ENCODE data around the gene FZR1.

FZR1 gene

DNA sequence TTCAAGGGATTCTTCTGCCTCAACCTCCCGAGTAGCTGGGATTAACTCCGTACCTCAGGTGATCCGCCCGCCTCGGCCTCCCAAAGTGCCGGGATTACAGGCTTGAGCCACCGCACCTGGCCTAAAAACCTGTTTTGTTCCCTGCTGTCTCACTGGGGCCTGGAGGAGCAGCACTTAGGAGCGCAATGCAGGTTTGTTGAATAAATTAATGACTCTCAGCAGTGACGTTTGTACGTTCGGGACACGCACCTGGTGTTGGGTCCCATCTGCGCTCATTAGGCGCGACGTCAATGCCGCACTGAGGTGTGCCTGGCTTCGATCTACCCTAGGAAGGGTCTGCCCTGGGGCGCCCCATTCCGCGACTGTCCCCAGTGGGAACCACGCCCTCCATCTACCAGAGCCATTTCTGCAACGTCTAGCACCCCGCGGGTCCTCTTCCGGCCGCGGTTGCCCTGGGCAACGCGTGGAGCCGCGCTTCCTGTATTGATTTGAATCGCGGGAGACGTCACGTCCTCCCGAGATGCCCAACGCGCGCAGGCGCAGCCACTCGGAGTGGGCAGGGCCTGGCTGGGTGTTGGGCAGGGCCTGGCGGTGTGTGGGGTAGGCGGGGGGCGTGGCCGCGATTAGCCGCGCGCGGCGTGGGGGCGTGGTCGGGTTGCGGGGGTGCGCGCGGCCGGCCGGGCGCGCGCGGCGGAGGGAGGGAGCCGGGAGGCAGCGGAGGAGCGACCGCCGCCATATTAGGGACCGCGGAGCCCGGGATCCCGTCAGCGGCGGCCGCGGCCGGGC lies at the start of gene FZR1:
Gene FZR1 (plus strand): TSS at position 714 of the 786 bp plus-strand sequence. CDS start 16,679 bp downstream, outside the sequence.
- ATAC-seq: peak; percentile 93
- peak; percentile 100 for DNase-seq

DNA sequence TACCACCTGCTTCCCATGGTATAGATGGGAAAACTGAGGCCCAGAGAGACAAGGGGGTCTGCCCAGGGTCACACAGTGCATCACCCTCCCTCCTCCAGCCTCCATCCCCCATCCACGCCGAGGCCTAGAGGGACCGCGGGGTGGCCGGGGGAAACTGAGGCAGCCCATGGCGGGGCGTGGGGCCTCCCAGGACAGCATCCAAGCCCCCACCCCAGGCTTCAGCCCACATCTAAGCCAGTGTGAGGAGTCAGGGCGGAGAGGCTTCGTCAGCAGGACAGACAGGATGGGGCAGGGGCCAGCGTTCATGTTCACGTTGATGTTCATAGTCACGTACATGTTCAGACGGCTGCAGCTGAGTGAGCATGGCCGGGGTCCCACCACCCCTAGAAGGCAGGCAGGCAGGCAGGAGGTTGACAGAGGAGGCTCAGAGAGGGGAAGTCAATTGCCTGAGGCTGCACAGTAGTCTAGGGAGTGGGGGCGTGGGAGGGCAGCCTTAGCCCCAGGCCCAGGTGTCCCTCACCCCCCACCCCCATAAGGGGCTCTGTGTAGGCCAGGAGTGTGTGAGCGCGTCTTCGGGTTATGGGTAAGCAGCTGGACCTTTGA lies 49.1 kb upstream of the FZR1 start:
- ATAC-seq: no peak
- DNase-seq: no peak

DNA sequence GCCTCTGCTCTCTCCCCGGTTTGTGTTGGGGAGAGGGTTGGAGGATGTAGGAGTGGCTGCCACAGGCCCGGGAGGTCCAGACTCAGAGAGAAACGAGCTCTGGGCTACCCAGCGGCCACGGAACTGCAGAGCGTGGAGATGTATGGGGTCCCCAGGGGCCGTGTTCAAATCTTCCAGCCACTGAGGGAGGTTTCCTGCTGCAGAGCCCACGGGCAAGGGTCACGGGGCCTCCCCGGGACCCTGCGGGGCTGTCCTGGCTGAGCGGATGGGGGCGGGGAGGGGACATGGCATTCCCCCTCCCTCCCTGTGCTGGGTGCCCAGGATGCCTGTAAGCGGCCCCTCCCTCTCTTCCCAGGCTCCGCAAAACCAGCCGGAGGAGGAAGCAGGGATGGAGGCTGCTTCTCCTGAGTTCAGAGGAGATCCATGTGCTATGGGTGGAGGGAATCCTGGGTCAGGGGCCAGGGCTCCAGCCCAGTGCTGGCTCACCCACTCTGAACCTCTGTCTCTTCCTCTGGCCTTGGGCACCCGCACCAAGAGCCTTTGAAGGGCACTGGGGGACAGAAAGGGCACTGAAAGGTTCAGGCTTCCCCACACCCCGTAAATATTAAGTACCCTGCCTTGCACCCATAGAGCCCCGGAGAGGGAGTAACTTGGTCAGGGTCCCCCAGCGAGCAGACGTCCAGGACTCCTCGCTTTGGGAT lies 48.4 kb upstream of the FZR1 start:
- no peak for ATAC-seq
- DNase-seq: no peak

DNA sequence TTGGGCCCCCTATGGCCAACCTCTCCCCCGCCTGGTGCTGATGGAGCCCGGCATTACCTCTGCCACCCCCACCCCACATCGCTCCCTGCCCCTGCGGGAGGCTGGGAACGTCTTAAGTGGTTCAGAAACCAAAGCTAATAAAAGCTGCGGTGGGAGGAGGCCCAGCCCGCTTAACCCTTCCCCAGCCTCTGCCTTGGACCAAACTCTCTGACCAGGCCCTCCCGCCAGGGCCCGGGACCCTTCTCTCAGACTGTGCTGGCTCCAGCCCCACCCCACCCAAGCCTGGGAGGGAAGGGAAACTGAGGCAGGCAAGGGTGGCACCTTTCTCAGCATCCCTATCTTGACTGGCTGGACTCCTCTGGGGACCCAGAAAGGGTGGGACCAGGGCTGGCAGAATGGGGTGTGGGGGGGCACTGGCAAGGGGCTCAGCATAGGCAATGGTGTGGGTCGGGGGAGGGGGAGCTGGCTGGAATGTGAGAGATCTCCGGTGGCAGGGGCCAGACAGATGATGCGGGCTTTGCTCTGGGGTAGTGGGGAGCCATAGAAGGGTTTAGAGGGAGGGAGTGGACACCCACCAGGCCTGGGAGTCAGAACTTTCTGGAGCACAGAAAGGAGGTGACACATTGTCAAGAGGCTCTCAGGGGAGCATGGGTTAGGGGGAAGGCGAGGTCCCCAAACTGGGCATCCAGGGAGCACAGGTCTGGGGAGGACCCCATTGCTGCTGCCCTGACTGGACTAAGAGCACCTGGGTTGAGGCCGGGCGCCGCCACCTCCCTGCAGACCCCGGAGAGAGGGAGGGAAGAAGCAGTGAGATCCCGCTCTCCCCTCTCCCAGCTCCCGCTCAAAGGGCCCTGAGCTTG lies 47.7 kb upstream of the FZR1 start:
- DNase-seq: no peak
- no peak for ATAC-seq

DNA sequence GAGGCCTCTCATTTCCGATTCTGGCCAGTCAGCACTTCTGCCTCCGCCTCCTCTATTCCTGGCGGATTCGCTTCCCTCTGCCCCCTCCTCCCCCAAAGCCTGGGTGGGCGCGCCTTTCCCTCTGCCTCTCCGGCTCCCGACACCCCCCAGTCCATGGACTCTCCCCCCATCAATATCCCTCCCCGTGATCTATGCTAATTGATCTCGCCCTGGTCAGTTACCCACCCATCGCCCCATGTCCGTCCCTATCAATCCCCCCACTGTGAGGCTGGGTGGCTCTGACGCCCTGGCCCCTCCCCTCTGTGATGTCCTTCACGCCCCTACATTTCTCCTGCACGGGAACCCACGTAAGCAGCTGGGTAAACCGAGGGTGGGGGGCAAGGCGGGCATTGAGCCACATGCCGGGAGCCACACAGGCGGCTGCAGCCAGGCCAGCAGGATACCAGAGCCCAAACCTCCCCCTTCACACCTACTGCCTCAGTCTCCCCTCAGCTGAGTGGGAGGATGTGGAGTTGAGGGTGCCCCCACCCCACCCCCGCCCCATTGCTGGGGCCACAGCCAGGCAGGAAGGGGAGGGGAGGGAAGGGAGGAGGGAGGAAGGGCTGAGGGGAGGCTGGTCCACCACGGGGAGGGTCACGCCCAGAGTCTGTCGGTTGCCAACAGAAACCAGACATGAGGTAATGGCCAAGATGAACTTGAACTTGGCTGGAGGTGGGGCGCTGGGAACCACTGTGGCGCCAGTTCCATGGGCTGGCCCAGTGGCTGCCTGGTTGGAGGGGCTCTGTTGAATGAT lies 46.8 kb upstream of the FZR1 start:
- no peak for DNase-seq
- ATAC-seq: no peak

DNA sequence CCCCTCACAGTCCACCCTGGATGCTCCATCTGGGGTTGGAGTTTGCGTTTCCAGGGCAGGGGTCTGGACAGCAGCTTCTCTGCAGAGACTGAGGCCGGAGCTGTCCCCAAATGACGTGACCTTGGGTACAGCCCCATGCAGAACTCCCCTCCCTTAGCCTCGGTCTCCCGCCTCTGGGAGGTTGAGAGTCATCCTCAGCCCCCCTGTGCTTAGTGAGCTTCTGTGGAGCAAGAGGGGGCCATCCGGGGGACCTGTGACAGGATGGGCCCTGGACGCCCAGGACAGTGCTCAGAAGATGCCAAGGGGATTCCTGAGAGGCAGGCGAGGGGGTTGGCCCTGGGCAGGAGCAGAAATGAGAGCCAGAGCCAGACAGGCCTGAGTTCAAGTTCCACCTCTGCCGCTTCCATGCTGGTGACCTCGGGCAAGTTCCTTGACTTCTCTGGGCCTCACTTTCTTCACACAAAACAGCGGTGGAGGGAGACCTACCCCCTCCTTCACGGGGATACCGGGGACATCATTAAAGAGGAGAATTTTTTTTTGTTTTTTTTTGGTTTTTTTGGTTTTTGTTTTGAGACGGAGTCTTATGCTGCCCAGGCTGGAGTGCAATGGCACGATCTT lies 46.0 kb upstream of the FZR1 start:
- ATAC-seq (no peak), DNase-seq (no peak)

DNA sequence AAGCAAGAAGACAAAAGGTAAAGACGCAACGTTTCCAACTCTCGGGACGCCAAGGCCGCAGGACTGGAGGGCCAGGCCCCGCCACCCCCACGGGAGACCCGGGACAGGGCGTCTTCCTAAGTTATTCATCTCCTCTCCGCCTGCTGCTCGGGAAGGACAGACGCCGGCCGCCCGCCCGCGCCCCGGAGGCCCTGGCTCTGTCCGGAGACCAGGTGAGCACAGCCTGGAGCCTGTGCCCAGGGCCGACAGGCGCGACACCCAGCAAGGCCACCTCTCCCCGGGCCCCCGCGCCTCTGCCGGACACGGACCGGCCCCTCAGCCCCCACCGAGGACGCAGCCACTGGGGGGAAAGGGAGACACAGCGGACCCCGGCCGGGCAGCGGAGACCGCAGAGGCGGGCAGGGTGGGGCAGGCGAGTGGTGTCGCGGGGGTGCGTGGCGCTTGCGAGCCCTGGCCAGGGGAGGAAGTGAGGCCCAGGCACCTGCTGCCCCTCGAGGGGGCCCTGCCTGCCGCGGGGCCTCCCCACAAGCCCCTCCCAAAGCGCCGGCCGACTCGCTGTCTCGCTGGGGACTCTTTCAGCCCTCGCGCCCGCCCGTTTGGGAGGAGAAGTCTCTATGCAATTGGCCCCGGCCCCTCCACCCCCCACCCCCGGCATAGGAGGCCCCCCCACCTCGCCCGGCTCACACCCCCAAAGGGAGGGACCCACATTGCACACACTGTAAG lies 43.0 kb upstream of the FZR1 start:
- no peak for ATAC-seq
- DNase-seq: no peak

DNA sequence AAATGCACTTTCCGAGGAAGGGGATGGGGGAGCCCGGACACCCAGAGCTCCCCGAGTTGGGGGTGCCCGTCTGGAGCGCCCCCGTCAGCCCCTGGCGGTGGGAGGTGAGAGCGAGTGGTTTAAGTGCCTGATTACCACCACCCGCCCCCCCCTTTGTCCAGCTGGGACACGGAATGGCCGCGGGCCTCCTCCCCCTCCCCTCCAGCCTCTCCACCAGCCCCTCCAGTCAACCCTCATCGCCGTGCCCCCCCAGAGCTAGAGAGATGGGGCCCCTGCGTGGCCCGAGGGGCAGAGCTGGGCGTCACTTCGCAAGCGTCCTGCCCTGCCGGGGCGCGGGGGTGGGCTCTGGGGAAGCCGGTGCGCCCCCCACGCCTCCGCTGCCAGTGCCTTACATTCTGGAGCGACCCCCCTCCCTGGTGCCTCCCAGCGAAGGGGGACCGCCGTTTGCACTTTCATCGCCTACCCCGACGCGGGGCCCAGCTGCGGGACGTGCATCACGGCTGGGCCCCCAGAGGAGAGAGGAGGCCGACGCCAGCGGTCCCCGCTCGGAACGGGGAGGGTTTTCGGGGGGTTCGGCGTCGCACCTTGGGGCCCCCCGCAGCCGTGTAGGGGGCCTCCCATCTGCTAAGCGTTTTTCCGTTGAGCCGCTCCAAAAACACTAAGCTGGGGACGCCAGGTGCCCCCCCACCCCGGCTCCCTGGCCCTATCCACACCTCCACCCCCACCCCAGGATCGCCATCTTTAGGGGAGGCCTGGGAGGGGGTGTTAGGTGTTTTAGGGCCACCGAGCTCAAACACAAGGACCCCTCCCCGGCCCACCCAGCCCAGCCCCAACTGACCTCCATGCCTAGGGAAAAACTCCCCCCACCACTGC lies 42.2 kb upstream of the FZR1 start:
- ATAC-seq (no peak), DNase-seq (no peak)

DNA sequence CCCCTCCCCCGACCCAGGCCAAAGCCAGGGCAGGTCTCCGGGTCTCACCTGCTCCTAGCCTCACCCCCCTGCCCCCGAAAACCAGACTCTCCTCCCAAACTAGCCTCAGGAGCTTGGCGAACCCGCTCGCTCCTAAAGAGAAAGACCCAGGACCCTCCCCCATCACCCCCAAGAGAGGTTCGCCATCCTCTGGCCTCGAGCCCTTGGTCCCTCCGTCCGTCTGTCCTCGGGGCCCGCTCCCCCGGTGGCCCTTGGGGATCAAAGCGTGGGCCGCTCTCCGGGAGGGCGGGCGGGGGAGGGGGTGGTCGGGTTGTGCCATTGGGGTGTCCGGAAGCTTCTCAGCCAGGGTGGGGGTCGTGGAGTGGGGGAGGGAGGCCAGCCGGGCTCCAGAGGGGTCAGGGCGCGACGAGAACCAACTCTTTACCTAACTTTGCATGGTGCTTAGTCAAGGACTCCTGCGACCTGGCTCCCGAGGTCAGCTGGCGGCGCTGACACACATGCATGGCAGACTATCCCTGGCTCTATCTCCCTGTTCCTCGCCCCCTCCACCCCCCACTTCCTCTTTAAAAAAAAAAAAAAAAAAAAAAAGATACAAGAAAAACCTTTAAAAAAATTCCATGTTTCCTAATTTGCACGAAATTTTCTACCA lies 41.4 kb upstream of the FZR1 start:
- ATAC-seq (no peak), DNase-seq (no peak)

DNA sequence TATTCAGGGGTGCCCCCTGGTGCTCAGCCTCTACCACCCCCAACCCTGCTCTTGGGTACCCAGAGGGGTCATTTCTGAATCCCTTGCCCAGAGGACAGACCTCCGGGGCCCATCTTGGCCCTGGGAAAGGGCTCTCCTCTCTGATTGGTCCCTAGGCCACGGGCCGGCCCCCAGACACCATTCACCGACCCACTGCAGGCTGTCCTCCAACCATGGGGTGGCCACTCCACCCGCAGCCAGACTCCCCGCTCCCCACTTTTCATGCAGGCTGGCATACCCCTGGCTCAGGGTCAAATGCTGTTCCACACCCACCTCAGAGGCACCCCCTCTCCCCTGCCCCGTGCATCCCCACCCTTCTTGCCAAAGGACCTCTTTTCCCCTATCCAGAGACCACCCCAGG lies 40.6 kb upstream of the FZR1 start:
- no peak for ATAC-seq

DNA sequence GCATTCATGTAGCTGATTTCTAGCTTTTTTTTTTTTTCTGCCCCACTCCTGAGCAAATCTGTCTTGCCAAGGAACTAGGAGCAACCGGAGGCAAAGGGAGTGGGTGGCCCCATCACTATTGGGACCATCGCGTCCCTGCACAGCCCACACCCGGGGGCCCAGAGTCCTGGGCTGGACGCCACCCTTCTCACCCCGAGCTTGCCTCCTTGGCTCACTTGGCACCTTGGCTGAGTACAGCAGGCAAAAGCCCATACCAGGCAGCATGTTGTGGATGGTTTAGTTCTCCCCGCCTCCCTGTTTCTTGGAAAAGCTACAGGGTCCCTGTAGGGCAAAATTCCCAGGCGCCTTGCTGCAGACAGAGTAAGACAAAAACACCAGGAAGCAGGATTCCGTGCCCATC lies 39.5 kb upstream of the FZR1 start:
- no peak for ATAC-seq
- DNase-seq: no peak

More for the DNA sequence above, 40.6 kb upstream of the FZR1 start:
- DNase-seq: no peak

DNA sequence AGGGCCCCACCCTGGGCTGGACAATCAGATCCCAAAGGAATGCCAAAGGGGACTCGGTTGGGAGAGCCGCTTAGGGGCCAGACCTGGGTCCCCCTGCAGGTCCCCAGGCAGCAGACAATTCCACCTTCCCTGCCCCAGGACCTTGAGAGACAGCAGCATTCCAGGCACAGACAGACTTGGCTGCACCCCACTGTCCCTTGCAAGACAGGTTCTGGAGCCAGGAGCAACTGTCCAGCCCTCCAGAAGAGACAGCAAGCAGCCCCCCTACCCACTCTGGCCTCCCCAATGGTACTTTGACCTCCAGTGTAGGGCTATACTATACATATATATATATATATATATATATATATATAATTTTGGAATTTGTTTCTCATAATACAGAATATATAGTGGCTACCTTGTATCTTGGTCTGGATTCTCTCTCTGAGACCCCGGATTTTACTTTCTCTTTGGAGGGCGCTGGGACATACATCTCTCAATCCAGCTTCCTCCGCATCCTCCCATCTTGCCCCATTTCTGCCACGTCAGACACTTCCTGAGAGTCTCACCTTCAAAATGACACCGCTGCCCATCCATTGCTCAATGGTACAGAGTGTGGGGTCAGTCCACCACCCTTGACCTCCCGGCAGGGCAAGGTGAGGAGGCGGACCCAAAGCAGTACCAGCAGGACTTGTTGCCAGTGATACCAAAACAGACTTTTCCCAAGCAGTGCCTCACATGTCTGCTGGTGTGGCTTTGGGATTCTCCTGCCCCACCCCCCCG lies 38.5 kb upstream of the FZR1 start:
- no peak for ATAC-seq
- DNase-seq: no peak

DNA sequence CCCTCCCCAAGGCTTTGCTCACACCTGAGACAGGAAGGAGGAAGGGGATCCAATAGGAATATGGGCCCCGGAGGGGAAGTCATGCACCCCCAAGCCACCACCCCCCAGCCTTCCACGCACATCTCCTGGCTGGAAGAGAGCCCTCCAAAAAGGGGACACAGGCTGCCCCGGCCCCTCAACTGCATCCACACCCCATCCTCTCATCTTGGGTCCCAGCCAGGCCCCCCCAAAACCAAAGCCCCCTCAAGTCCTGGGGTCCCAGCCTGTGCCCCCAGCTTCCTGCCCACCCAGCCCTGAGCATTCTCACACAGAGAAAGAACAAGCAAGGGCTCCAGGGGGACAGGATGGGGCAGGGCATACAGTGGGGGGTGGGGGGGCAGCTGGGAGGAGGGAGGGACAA lies 37.9 kb upstream of the FZR1 start:
- ATAC-seq (no peak), DNase-seq (no peak)

DNA sequence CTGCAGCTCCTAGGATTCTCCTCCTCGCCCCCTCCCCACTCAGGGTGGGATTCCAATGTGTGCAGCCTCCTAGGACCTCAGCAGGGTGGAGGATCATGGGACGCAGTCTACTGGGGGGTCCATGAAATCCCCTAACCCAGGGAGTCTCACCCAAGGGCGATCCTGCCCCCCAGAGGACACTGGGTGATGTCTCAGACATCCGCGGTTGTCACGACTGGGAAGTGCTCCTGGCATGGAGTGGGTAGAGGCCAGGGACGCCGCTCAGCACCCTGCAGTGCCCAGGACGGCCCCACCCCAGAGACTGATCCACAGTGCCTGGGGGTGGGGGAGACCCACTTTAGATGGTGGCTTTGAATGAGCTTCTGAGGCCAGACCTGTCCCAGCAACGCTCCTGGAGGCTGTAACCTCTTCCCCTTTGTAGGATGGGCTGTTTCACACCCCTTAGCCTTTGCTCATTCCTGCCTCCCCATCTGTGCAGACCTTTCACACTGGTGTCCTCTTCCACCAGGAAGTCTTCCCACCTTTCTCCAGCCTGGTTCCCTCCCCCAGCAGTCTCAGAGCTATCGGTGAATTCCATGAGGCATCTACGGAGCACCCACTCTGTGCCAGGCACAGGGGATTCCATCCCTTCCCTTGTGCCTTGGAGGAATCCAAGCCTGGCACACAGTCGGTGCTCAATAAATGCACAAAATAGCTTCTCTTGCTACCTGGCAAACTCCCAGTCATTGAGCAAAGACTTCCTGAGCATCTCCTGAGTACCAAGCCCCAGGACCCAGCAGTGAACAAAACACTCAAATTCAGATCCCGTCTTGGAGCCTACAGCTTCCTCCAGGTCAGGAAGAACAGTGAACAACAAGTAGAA lies 36.2 kb upstream of the FZR1 start:
- DNase-seq (no peak), ATAC-seq (peak; percentile 4)

DNA sequence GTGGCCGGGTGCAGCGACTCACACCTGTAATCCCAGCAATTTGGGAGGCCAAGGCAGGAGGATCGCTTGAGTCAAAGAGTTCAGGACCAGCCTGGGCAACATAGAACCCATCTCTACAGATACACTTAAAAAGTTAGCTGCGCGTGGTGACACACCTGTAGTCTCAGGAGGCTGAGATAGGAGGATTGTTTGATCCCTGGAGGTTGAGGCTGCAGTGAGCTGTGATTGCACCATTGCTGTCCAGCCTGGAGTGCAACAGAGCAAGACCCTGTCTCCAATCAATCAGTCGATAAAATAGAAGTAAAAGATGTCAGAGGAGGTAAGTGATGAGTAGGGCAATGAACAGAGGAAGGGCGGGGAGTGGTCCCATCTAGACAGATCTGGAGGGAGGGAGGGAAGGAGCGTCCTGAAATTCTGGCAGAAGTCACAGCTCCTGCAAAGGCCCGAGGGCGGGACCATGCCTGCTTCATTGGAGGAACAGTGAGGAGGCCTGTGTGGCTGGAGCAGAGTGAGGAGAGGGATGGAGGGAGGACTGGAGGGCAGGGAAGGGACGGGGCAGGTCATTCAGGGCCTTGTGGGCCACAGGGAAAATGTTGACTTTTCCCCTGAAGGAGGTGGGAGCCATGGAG lies 35.5 kb upstream of the FZR1 start:
- ATAC-seq: no peak

DNA sequence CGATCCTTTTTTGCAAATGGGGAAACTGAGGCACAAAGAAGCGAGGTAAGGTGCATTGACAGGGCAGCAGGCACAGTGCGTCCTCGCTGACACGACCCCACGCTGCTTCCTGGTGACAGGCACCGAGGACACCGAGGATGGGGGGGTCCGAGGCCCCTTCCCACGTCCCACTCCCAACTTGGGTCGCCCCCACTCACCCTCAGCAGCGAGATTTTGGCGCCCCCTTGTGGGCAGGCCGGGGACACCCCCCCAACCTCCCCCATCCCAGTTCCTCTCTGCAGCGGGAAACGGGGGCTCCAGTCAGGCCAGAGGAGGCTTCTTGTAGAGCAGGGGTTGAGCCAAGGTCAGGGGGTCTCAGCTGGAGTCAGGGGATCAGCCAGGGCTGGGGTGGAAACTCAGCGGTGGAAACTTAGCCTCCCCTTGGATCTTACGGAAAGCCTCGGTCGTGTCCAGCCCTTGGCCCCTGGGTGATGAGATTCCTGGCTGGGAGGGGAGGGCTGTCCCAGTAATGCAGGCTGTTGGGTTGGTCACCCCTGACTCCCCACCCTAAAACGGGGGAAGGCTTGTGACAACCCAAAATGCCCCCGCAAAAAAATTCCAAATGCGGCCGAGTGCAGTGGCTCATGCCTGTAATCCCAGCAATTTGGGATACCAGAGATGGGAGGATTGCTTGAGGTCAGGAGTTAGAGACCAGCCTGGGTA lies 34.0 kb upstream of the FZR1 start:
- ATAC-seq (no peak), DNase-seq (peak; percentile 64)

More for the DNA sequence above, 35.5 kb upstream of the FZR1 start:
- DNase-seq: no peak

Measured in stimulated activated naive CD8-positive, alpha-beta T cell treated with anti-CD3 and anti-CD28 coated beads, Interleukin-15, Interleukin-2, amounts not matched to agents 100 U/mL and 50 U/mL, for 24 hours (primary cell).